Stimulated activated CD8-positive, alpha-beta memory T cell treated with anti-CD3 and anti-CD28 coated beads, Interleukin-7, amount 100 ng/mL, for 4 hours (primary cell): ENCODE data around the gene SNX9.
"Not testable (repeated sequence)": the region's sequence is repeated elsewhere in the genome, so short reads cannot be mapped to it uniquely, and the experiment has no call there.

Source experiments
- DNase-seq, 2 donors: peaks; one replicate each; pipeline ENCODE4 v3.0.0-alpha.2; 2020; ENCODE audit warnings: low read depth in 2 of 2

SNX9 gene

GRCh38 chr6:157823001-157823527 is at the start of gene SNX9:
TSS of gene SNX9 (plus strand) at chr6:157823246. CDS start at chr6:157823435, 189 bp downstream.
- DNase-seq, result peak in 1 of 2 donors; percentile 59

- DNase-seq, result no peak
These were observed 49.7 kb upstream of the SNX9 start for GRCh38 chr6:157773248-157773773.

- no peak for DNase-seq
These were observed 48.6 kb upstream of the SNX9 start for GRCh38 chr6:157774153-157775135.

- no peak for DNase-seq
These were observed 47.7 kb upstream of the SNX9 start for GRCh38 chr6:157775376-157775775.

GRCh38 chr6:157777344-157777743 is 45.7 kb upstream of the SNX9 start:
- DNase-seq, result no peak

GRCh38 chr6:157778719-157779118 is 44.3 kb upstream of the SNX9 start:
- no peak for DNase-seq

GRCh38 chr6:157779705-157780604 is 43.1 kb upstream of the SNX9 start:
- DNase-seq, result no peak

- DNase-seq, result no peak
These were observed 37.4 kb upstream of the SNX9 start for GRCh38 chr6:157785636-157786035.

GRCh38 chr6:157786221-157786620 is 36.8 kb upstream of the SNX9 start:
- no peak for DNase-seq

GRCh38 chr6:157787080-157787479 is 36.0 kb upstream of the SNX9 start:
- DNase-seq, result no peak

GRCh38 chr6:157788180-157788579 is 34.9 kb upstream of the SNX9 start:
- no peak for DNase-seq

- DNase-seq, result no peak
These were observed 33.7 kb upstream of the SNX9 start for GRCh38 chr6:157789297-157789696.

- DNase-seq, result no peak
These were observed 33.2 kb upstream of the SNX9 start for GRCh38 chr6:157789861-157790260.

- no peak for DNase-seq
These were observed 32.4 kb upstream of the SNX9 start for GRCh38 chr6:157790548-157791160.

GRCh38 chr6:157791450-157791849 is 31.6 kb upstream of the SNX9 start:
- DNase-seq, result no peak

GRCh38 chr6:157792671-157793070 is 30.4 kb upstream of the SNX9 start:
- DNase-seq, result no peak

GRCh38 chr6:157794012-157794411 is 29.0 kb upstream of the SNX9 start:
- not testable (repeated sequence) for DNase-seq

- DNase-seq, result no peak
These were observed 27.2 kb upstream of the SNX9 start for GRCh38 chr6:157795841-157796240.

GRCh38 chr6:157798851-157799250 is 24.2 kb upstream of the SNX9 start:
- DNase-seq, result no peak

- DNase-seq, result not testable (repeated sequence)
These were observed 23.5 kb upstream of the SNX9 start for GRCh38 chr6:157799561-157799960.
